HepG2 (cell line): ENCODE results near the gene SIAH3. TPM values are rescaled to one million over a fixed set of nuclear protein-coding genes. Genes with fewer than 3 reads are reported as not detected.

Experiments
- ZNF136 ChIP-seq: sonication (generic); formaldehyde crosslinking; IDR thresholded peaks from 2 replicates; pipeline ENCODE4 v1.8.1; 2022; ENCODE audit warnings: low read depth, mild to moderate bottlenecking, moderate library complexity, missing genetic modification reagents
- polyA plus RNA-seq, 8 experiments: library from polyadenylated mRNA; depleted of rRNA in 3 of 8; stranded (reverse) in 7 of 8; unstranded in 1 of 8; fragments of >200 nt; fragmentation: Illumina TruSeq in 4 of 8; extraction: Trizol in 4 of 8; gene quantifications; 2 replicates each; pipeline versions ENCODE4 v1.2.1 to v1.2.3, GENCODE V29; 2011 to 2016; ENCODE audit warnings: low read depth in 4 of 8, missing spikeins in 1 of 8, mixed read lengths in 1 of 8; ENCODE audit not compliant: insufficient read depth in 1 of 8
- small RNA-seq, 3 experiments: library from RNA; depleted of rRNA; stranded (forward); fragments of <200 nt; gene quantifications; one replicate each; pipeline ENCODE3, GENCODE V24; 2012; ENCODE audit warnings: low read depth in 2 of 3, low replicate concordance in 1 of 3; ENCODE audit not compliant: insufficient read length in 3 of 3, insufficient read depth in 2 of 3
- total RNA-seq, 5 experiments: library from RNA; depleted of rRNA; stranded (reverse); fragments of >200 nt; fragmentation: Illumina TruSeq; extraction: Trizol; gene quantifications; 2 replicates each; pipeline ENCODE4 v1.2.3, GENCODE V29; 2016; ENCODE audit warnings: low read depth in 1 of 5
- TF ChIP-seq, protein P1 (sequence below): IDR thresholded peaks from 2 replicates; pipeline ENCODE4 v1.6.1; 2012; ENCODE audit warnings: inconsistent platforms

Gene SIAH3
- total and polyA plus RNA-seq, 2 of the 13 experiments (the other 11 are each of a cell fraction or from before 2014, with no cell fraction given) = not detected

DNA sequence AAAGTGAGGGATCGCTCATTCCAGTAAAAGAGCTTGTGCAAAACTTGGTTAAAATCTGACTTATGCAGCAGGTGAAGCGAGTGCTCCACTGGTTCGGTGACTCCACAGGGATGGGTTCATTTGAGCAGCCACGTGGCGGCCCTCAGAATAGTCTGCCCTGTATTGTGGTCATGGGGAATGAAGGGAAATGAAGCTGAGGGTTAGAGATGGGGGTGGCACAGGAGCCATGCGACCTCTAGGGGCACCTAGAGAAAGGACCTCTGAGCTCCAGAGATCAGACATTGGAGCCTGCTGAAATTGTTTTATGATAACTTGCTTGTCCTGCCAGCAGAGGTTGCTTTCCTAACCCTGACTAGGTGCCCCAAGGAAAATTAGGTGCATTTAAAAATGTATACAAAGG, 122.8 kb downstream of the SIAH3 start (continued):
- no peak for TF ChIP-seq ZNF136 (CRISPR knock-in tag)
- TF ChIP-seq, protein P1, sequence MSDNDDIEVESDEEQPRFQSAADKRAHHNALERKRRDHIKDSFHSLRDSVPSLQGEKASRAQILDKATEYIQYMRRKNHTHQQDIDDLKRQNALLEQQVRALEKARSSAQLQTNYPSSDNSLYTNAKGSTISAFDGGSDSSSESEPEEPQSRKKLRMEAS = peak; percentile 41; the same call in 1 of the 2 replicates

Small RNA genes within 50 kb of the gene (small RNA-seq; reads per million reads assigned to genes)
- 0 reads per million in 3 experiments for gene RF00017

Other genes with a start within 250 kb of the SIAH3 start
- not detected in 2 replicates for gene ERICH6B, start 236.0 kb downstream of the SIAH3 start, total RNA-seq (2016; rRNA removed; fragmentation: Illumina TruSeq; extraction: Trizol)
- not detected in 2 replicates for gene ERICH6B, start 236.0 kb downstream of the SIAH3 start, polyA plus RNA-seq (2011; rRNA removed)
- not detected in 2 replicates for gene CBY2, start 149.4 kb downstream of the SIAH3 start, total RNA-seq (2016; rRNA removed; fragmentation: Illumina TruSeq; extraction: Trizol)
- gene CBY2, start 149.4 kb downstream of the SIAH3 start, polyA plus RNA-seq (2011; rRNA removed) = 0.05 TPM in 1 of 2 replicates, not detected in the other
- gene ZC3H13, start 201.0 kb upstream of the SIAH3 start, total RNA-seq (2016; rRNA removed; fragmentation: Illumina TruSeq; extraction: Trizol) = 23.5 and 30.4 TPM in 2 replicates
- 2.7 and 3.1 TPM in 2 replicates for gene ZC3H13, start 201.0 kb upstream of the SIAH3 start, polyA plus RNA-seq (2011; rRNA removed)